ENCODE results near the gene RABEP2. TPM values are rescaled to one million over a fixed set of nuclear protein-coding genes. Genes with fewer than 3 reads are reported as not detected.
A peak's percentile ranks its signal among the peaks of the same experiment; 100 is the strongest.

The RABEP2 gene
- total RNA-seq, 1 donor from 2014 or later = 23.3 TPM

DNA sequence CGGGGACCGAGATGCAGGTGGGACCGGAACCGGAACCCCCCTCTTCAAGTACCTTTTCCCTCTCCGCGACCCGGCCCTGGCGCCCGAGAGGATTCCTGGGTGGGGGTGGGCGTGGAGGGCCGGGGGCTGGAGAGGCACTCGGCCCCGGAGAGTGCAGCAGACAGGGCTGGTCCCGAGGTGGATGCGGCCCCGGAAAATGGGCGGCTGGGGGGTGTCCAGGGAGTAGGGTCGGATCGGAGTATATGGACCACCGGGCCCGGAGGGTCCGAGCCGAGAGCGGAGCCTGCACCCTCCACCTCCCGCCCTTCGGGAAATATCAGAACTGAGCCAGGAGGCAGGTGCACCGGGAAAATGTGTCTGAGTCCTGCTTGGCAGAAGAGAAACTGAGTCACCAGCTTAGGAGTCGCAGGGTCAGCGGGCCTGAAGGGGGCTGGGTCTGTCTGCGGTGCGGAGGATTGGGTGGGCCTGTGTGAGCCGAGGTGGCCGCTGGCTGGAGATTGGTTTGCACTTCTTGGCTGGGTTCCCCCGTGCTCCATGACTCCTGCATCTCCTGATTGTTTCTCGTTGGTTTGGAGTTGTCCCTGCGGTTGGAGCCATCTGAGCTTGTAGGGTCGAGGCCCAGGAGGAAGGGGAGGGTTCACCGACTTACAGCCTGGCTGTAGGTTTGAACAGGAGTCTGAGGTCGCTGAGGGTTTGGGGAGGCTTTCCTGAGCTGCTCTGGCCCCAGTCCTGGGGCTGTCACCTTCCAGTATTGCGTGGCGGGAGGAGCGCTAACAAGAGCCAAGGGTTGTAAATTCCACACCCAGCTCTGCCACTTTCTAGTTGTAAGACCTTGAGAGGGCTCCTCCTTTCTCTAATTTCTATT, 60.9 kb downstream of the RABEP2 start:
- Mint-ChIP-seq H3K4me1 (ENCODE audit: unreplicated experiment) (peaks cover 21% of the 10 kb centered on the region), H3K27ac (peak overlapping the region; percentile 99), H3K4me3 (peak overlapping the region; percentile 99), H3K36me3 (no peaks in the 10 kb centered on the region), H3K27me3 (no peaks in the 10 kb centered on the region), H3K9me3 (no peaks in the 10 kb centered on the region)
- no peak for DNase-seq (ENCODE audit: extremely low spot score, unreplicated experiment)
- TF ChIP-seq CTCF (conservative IDR thresholded peaks at IDR 0.05) = no peak

DNA sequence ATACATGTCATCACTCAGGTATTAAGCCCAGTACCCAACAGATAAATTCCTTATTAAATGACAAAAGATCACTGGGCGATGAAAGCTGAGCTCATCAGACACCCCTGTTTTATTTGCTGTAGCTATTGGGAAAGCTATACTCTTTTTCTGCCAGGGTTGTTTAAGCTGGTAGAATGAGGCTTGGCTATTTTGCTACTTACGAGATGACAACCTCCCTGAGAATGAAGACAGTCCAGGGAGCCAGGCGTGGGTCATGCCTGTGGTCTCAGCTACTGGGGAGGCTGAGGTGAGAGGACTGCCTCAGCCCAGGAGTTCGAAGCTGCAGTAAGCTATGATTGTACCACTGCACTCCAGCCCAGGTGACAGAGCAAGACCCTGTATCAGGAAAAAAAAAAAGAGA, 65.7 kb downstream of the RABEP2 start:
- TF ChIP-seq CTCF (conservative IDR thresholded peaks at IDR 0.05) = no peak
- Mint-ChIP-seq H3K4me3 (no peak overlapping the region), H3K36me3 (no peaks in the 10 kb centered on the region), H3K27me3 (no peaks in the 10 kb centered on the region), H3K9me3 (no peaks in the 10 kb centered on the region), H3K4me1 (ENCODE audit: unreplicated experiment) (peaks cover 8% of the 10 kb centered on the region), H3K27ac (no peak overlapping the region)
- DNase-seq (ENCODE audit: extremely low spot score, unreplicated experiment) = no peak

DNA sequence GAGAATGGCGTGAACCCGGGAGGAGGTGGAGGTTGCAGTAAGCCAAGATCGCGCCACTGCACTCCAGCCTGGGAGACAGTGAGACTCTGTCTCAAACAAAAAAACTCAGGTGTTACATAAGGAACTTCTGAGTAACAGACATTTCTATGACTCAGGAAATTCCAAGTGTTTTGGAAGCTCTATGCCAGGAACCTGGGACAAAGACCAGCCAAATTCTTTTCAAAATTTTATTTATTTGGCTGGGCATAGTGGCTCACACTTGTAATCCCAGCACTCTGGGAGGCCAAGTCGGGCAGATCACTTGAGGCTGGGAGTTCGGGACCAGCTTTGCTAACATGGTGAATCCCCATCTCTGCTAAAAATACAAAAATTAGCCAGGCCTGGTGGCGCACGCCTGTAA, 66.6 kb downstream of the RABEP2 start:
- no peaks in the 10 kb centered on the region for H3K27me3 Mint-ChIP-seq
- H3K4me3 Mint-ChIP-seq = no peak overlapping the region
- H3K36me3 Mint-ChIP-seq = no peaks in the 10 kb centered on the region
- H3K9me3 Mint-ChIP-seq = no peaks in the 10 kb centered on the region
- no peak for TF ChIP-seq CTCF (conservative IDR thresholded peaks at IDR 0.05)
- DNase-seq (ENCODE audit: extremely low spot score, unreplicated experiment) = no peak
- peaks cover 4% of the 10 kb centered on the region for H3K4me1 Mint-ChIP-seq (ENCODE audit: unreplicated experiment)
- no peak overlapping the region for H3K27ac Mint-ChIP-seq

Other genes with a start within 250 kb of the RABEP2 start
- 764 and 778 TPM in 2 replicates for gene EIF3C, start 213.8 kb downstream of the RABEP2 start, total RNA-seq (ENCODE audit: low replicate concordance)
- 1.2 and 3.0 TPM in 2 replicates for gene NPIPB9, start 173.5 kb downstream of the RABEP2 start, total RNA-seq (ENCODE audit: low replicate concordance)
- 166 and 208 TPM in 2 replicates for gene ATXN2L, start 102.2 kb downstream of the RABEP2 start, total RNA-seq (ENCODE audit: low replicate concordance)
- gene TUFM, start 78.9 kb downstream of the RABEP2 start, total RNA-seq (ENCODE audit: low replicate concordance) = 177 and 182 TPM in 2 replicates
- gene SH2B1, start 61.4 kb downstream of the RABEP2 start, total RNA-seq (ENCODE audit: low replicate concordance) = 62.3 and 75.1 TPM in 2 replicates
- 1.5 and 4.4 TPM in 2 replicates for gene ATP2A1, start 46.8 kb downstream of the RABEP2 start, total RNA-seq (ENCODE audit: low replicate concordance)
- not detected in 2 replicates for gene CD19, start 6.7 kb upstream of the RABEP2 start, total RNA-seq (ENCODE audit: low replicate concordance)
- gene NFATC2IP, start 25.7 kb upstream of the RABEP2 start, total RNA-seq (ENCODE audit: low replicate concordance) = 41.3 and 64.4 TPM in 2 replicates
- gene SPNS1, start 49.5 kb upstream of the RABEP2 start, total RNA-seq (ENCODE audit: low replicate concordance) = 54.5 and 61.2 TPM in 2 replicates
- gene LAT, start 59.8 kb upstream of the RABEP2 start, total RNA-seq (ENCODE audit: low replicate concordance) = 3.8 and 8.5 TPM in 2 replicates

All from type B pancreatic cell (in vitro differentiated cells).